Stimulated activated effector memory CD8-positive, alpha-beta T cell treated with anti-CD3 and anti-CD28 coated beads, Interleukin-12 subunit alpha, Interleukin-12 subunit beta, amount 100 ng/mL, for 72 hours (primary cell): ENCODE measurements around the gene CAMK1D.

Experiments used
- ATAC-seq: fragments of 150-1000 bp; cut with Tn5 transposase; 2 replicates; pipeline ENCODE4 v1.10.0; 2021
- DNase-seq, 2 donors: peaks; one replicate each; pipeline ENCODE4 v3.0.0; 2021 to 2022; ENCODE audit warnings: low spot score in 2 of 2
- H3K27ac Mint-ChIP-seq: one replicate; pipeline ENCODE4 v1.8.0; 2022; ENCODE audit warnings: mild to moderate bottlenecking, mixed read lengths
- H3K36me3 Mint-ChIP-seq: one replicate; pipeline ENCODE4 v1.8.0; 2022; ENCODE audit warnings: mild to moderate bottlenecking, mixed read lengths
- H3K4me1 Mint-ChIP-seq: one replicate; pipeline ENCODE4 v1.8.0; 2022; ENCODE audit warnings: mixed read lengths
- H3K4me3 Mint-ChIP-seq: one replicate; pipeline ENCODE4 v1.8.0; 2022; ENCODE audit warnings: mild to moderate bottlenecking, mixed read lengths
- H3K9me3 Mint-ChIP-seq: one replicate; pipeline ENCODE4 v1.8.0; 2022; ENCODE audit warnings: mixed read lengths

The CAMK1D gene

GRCh38 chr10:12586741-12587140 is 237.4 kb downstream of the CAMK1D start:
- no peak overlapping the region for H3K4me3 Mint-ChIP-seq
- DNase-seq (no peak), ATAC-seq (no peak)
- H3K27ac Mint-ChIP-seq, result no peak overlapping the region
- H3K4me1 Mint-ChIP-seq, result peaks cover 32% of the 10 kb centered on the region
- H3K9me3 Mint-ChIP-seq, result peaks cover 3% of the 10 kb centered on the region
- no peaks in the 10 kb centered on the region for H3K36me3 Mint-ChIP-seq

DNA sequence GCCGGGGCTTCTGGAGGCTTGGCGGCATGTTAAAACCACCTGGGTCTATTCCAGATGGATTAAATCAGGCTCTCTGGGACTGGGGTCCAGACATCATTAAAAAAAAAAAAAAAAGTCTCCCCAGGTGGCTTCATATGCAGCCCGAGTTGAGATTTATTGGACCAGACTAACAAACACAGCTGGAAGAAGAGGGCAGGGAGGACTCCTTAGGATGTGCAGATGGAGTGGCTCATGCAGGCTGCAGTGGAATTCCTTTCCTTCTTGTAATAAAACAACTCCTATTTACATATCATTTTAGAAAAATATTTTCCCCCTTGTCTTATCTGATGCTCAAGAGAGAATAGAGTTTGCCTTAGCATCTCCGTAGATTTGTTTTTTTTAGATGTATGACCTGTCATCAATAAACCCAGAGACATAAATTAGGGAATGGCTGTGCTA is 238.1 kb downstream of the CAMK1D start:
- Mint-ChIP-seq H3K4me3 (peak overlapping the region; percentile 59), H3K9me3 (peaks cover 3% of the 10 kb centered on the region)

GRCh38 chr10:12588091-12588860 is 238.9 kb downstream of the CAMK1D start:
- DNase-seq, result no peak
- Mint-ChIP-seq H3K4me1 (peaks cover 37% of the 10 kb centered on the region), H3K4me3 (peak overlapping the region; percentile 59), H3K27ac (no peak overlapping the region), H3K36me3 (no peaks in the 10 kb centered on the region), H3K9me3 (peaks cover 3% of the 10 kb centered on the region)
- ATAC-seq, result peak; percentile 56

More for the DNA sequence above, 238.1 kb downstream of the CAMK1D start:
- no peak for DNase-seq
- no peak for ATAC-seq
- Mint-ChIP-seq H3K36me3 (no peaks in the 10 kb centered on the region), H3K4me1 (peaks cover 31% of the 10 kb centered on the region), H3K27ac (no peak overlapping the region)

- DNase-seq (no peak), ATAC-seq (no peak)
- Mint-ChIP-seq H3K27ac (no peak overlapping the region), H3K4me1 (peaks cover 46% of the 10 kb centered on the region), H3K4me3 (no peak overlapping the region), H3K9me3 (peaks cover 3% of the 10 kb centered on the region), H3K36me3 (peaks cover 4% of the 10 kb centered on the region)
Measured at GRCh38 chr10:12589291-12589690, 239.9 kb downstream of the CAMK1D start.

GRCh38 chr10:12589791-12590190 is 240.4 kb downstream of the CAMK1D start:
- ATAC-seq (no peak), DNase-seq (no peak)
- peaks cover 51% of the 10 kb centered on the region for H3K4me1 Mint-ChIP-seq
- no peak overlapping the region for H3K4me3 Mint-ChIP-seq
- no peak overlapping the region for H3K27ac Mint-ChIP-seq
- peaks cover 4% of the 10 kb centered on the region for H3K36me3 Mint-ChIP-seq
- H3K9me3 Mint-ChIP-seq, result peaks cover 3% of the 10 kb centered on the region

GRCh38 chr10:12590675-12591659 is 241.6 kb downstream of the CAMK1D start:
- DNase-seq (no peak), ATAC-seq (peak; percentile 56)
- Mint-ChIP-seq H3K4me3 (no peak overlapping the region), H3K4me1 (peaks cover 62% of the 10 kb centered on the region), H3K27ac (peak overlapping the region; percentile 41), H3K36me3 (peaks cover 9% of the 10 kb centered on the region), H3K9me3 (peaks cover 5% of the 10 kb centered on the region)

DNA sequence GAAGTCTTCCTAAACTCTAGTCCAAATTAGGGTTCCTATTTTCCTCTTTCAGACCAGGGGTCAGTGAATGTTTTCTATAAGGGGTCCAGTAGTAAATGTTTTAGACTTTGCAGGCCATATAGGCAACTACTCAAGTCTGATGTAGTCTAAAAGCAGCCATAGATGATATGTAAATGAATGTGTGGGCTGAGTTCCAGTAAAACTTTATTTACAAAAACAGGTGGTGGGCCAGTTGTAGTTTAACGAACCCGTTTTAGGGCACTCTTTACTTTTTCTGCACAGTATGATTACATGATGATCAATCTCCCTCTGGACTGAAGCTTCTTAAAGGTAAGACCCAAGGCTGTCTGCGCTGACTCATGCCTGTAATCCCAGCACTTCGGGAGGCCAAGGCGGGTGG is 243.6 kb downstream of the CAMK1D start:
- Mint-ChIP-seq H3K4me3 (no peak overlapping the region), H3K27ac (no peak overlapping the region), H3K4me1 (peaks cover 49% of the 10 kb centered on the region), H3K9me3 (peaks cover 5% of the 10 kb centered on the region), H3K36me3 (peaks cover 9% of the 10 kb centered on the region)
- no peak for ATAC-seq
- no peak for DNase-seq

DNA sequence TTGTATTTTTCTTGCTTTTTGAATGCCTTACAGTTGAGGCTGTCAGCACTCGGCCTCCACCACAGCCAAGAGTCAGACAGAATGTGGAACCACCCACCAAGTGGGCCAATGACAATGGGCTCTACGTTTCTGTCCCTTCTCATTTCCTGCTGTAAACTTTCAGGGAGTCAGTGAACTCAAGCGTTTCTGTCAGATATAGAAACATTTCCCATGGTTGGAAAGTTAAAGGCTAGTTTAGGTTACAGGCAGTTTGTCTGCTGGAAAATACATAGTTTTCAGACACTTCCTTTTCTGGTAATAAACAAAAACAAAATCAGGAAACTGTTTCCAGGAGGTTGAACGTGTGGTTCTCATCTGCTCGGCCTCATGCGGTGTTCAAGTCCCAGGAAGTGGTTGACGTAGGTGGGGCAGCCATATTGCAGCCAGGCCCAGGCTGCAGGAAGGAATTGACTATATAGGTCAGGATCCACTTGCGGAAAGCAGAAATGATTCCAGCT is 245.1 kb downstream of the CAMK1D start:
- Mint-ChIP-seq H3K4me3 (peak overlapping the region; percentile 47), H3K36me3 (peaks cover 9% of the 10 kb centered on the region), H3K9me3 (peaks cover 5% of the 10 kb centered on the region), H3K27ac (peak overlapping the region; percentile 91), H3K4me1 (peaks cover 47% of the 10 kb centered on the region)
- DNase-seq (no peak), ATAC-seq (peak; percentile 89)

DNA sequence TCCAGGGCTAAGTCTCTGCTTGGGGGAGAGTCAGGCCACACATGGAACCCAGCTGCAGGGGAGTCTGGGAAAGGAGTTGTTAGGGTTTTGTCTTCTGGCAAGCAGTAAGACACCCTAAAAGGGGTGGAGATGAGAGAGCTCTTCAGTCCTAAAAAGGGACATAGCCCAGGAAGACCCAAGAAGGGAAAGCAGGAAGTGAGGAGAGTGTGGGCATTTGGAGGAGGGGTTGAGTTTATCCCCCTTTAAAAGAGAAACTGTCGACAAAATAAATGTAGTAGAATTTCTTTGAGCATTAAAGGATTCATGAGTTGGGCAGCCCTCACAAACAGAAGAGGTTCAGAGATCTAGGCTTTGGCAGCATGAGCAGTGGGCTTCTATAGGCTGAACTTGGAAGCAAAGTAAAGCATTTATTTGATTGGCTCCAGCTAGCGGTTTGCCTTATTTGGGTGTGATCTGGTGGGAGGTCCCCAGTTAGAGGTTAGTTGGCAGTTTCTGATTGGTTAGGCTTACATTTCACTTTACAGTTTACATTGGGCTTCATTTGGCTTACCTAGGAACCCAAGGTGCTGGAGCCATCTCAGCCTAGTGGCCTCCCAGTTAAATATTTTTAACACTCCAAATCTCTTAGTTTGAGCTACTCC is 246.7 kb downstream of the CAMK1D start:
- peaks cover 44% of the 10 kb centered on the region for H3K4me1 Mint-ChIP-seq
- H3K36me3 Mint-ChIP-seq, result peaks cover 9% of the 10 kb centered on the region
- peaks cover 5% of the 10 kb centered on the region for H3K9me3 Mint-ChIP-seq
- no peak overlapping the region for H3K4me3 Mint-ChIP-seq
- ATAC-seq (no peak), DNase-seq (no peak)
- peak overlapping the region; percentile 91 for H3K27ac Mint-ChIP-seq

DNA sequence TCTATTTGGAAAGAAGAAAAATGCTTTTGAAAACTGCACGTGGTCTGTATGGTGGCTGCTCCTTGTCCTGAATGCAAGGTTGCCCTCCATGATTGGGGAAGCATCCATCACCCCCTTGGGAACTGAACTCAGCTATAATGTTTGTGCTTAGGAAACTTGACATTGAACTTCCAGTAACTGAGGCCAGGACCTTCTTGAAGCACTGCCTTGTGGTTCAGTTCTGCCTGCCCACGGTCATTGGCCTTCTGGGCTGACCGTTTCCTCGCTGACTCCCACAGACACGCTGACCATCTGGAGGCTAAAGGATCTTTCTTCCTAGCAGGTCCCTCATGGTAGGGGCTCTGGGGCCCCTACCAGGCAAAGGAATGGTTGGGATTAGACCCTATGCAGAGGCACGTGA is 247.8 kb downstream of the CAMK1D start:
- no peak for DNase-seq
- Mint-ChIP-seq H3K27ac (peak overlapping the region; percentile 36), H3K4me3 (no peak overlapping the region), H3K4me1 (peaks cover 38% of the 10 kb centered on the region), H3K36me3 (peaks cover 9% of the 10 kb centered on the region), H3K9me3 (peaks cover 5% of the 10 kb centered on the region)
- no peak for ATAC-seq

GRCh38 chr10:12597788-12598765 is 248.7 kb downstream of the CAMK1D start:
- peaks cover 5% of the 10 kb centered on the region for H3K9me3 Mint-ChIP-seq
- peaks cover 9% of the 10 kb centered on the region for H3K36me3 Mint-ChIP-seq
- peak overlapping the region; percentile 36 for H3K27ac Mint-ChIP-seq
- H3K4me1 Mint-ChIP-seq, result peaks cover 33% of the 10 kb centered on the region
- no peak overlapping the region for H3K4me3 Mint-ChIP-seq
- DNase-seq (no peak), ATAC-seq (no peak)

DNA sequence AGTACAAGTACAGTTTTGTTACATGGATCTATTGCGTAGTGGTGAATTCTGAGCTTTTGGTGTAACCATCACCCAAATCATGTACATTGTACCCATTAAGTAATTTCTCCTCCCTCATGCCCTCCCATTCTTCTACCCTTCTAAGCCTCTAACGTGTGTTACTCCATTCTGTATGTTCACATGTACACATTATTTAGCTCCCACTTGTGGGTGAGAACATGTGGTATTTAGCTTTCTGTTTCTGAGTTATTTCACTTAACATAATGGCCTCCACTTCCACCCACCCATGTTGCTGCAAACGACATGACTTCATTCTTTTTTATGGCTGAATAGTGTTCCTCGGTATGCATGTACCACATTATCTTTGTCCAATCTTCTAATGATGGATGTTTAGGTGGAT is 251.3 kb downstream of the CAMK1D start:
- Mint-ChIP-seq H3K4me1 (peaks cover 17% of the 10 kb centered on the region), H3K27ac (no peak overlapping the region), H3K9me3 (peaks cover 2% of the 10 kb centered on the region), H3K36me3 (peaks cover under 1% of the 10 kb centered on the region), H3K4me3 (no peak overlapping the region)
- ATAC-seq (no peak), DNase-seq (no peak)

- no peaks in the 10 kb centered on the region for H3K9me3 Mint-ChIP-seq
- H3K27ac Mint-ChIP-seq, result peak overlapping the region; percentile 70
- H3K4me1 Mint-ChIP-seq, result peaks cover 30% of the 10 kb centered on the region
- ATAC-seq, result no peak
- H3K36me3 Mint-ChIP-seq, result no peaks in the 10 kb centered on the region
- DNase-seq, result no peak
- no peak overlapping the region for H3K4me3 Mint-ChIP-seq
Measured at GRCh38 chr10:12602521-12602920, 253.2 kb downstream of the CAMK1D start.
